HG02642 (cell line): Measurements from ENCODE around the gene FGFR2.

Experiments used
- ATAC-seq: cut with Tn5 transposase; IDR thresholded peaks from one replicate; pipeline ENCODE4 v1.9.1; 2021; ENCODE audit warnings: mild to moderate bottlenecking; ENCODE audit not compliant: unreplicated experiment, poor library complexity

Gene FGFR2

GRCh38 chr10:121611393-121612159, 13.3 kb upstream of the FGFR2 start:
- ATAC-seq = no peak

DNA sequence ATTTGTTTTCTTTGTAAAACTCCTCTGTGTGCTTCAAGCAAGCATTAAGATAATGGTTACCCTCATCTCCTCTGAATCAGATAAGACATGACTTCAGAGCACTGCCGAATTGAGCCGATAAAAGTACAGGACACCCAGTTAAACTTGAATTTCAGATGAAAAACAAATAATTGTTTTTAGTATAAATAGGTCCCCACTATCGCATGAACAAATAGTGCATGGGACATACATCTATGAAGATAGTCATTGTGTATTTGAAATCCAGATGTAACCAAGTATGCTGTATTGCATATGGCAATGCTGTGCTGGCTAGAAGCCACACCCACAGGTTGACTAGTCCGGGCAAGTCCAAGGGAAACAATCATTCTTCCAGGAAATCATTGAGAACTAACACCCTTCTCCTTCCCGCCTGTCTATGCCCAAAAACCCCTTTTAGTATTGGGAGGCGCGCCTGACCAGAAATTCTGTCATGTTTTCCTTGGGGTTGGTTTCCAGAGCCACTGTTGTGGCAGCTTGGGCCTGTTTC, 12.6 kb upstream of the FGFR2 start:
- ATAC-seq = no peak

DNA sequence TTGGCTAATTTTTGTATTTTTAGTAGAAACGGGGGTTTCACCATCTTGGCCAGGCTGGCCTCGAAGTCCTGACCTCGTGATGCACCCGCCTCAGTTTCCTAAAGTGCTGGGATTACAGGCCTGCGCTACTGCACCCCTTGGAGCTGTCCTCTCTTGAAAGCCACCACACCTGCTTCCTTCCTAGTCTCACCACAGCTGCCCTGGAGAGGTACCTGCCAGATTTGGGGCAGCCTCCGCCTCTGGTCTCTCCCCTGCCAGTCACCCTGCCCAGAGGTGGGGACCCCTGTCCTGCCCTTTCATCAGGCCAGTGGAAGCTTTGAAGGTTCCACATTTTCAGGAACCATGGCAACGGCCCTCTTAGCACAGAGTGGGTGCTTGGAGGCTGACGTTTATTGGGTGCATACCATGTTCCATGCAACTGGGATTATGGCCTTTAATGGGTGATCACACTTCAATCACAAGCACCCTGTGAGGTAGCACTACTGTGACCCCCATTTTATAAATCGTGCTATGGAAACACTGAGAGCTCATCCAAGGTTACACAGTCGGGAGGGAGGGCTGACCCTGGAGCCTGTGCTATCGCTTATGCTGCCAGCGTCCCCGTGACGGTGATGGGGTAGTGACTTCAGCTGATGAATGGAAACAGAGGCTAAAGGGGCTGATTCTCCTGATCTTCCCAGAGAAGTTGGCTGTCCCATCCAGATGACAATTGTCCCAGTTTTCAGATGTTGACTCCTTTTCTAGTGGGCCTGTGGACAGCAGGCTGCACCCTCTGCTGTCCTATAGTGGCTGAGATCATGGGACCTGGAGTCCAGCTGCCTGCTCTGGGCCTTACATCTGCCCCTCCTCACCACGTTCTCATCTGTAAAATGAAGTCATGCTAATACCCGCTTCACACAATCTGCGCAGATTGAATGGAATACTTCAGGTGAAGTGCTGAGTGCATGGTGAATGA, 11.5 kb upstream of the FGFR2 start:
- no peak for ATAC-seq

GRCh38 chr10:121608469-121609190, 10.4 kb upstream of the FGFR2 start:
- peak; percentile 62 for ATAC-seq

DNA sequence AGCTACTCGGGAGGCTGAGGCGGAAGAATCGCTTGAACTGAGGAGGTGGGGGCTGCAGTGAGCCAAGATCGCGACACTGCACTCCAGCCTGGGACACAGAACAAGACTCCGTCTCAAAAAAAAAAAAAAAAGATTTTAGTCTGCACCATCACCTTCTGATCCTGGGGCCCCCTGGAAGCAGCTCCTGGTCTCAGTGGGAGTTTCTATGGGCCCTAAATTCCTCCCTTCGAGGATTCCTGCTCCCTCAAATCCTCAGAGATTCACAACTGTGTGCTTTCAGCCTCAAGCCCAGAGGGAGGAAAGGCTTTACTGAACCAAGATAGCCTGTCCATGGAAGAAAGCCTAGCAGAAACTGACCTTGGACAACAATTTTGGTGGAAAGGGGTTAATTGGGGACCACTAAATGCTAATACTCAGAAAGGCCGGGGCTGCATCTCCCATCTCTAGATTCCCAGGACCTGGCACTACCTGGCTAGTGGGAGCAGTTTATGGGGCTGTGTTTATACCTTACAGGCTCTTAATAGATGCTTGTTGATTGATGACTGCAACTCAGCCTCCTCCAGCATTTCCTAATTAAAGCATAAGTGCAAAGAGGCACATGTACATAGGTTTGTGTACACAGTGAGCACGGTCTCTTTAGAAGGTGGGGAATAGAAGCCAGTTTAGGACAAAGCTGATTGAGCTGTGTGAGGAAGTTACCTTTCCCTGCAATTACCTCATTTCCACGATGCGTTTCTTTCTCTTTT, 9.2 kb upstream of the FGFR2 start:
- no peak for ATAC-seq

DNA sequence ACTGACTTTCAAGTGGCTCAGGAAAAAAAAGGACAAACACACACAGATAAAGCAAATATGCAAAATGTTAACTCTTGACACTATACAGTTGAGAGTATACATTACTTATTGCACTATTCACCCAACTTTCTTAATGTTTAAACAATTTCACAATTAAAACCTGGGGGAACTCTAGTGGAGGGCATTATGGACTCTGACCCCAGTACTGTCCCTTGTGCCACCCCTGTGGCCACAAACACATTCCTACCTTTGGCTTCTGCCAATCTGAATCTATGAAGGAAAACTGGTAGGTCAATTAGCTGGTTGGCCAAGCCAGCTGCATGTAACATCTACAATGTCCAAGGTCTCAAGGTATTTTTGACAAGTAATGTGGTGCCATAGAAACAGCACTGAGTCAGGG, 7.5 kb upstream of the FGFR2 start:
- ATAC-seq = no peak

- ATAC-seq = no peak
These were observed 3.2 kb upstream of the FGFR2 start for GRCh38 chr10:121601458-121601857.

- ATAC-seq = no peak
These were observed 2.4 kb upstream of the FGFR2 start for GRCh38 chr10:121600611-121601010.

DNA sequence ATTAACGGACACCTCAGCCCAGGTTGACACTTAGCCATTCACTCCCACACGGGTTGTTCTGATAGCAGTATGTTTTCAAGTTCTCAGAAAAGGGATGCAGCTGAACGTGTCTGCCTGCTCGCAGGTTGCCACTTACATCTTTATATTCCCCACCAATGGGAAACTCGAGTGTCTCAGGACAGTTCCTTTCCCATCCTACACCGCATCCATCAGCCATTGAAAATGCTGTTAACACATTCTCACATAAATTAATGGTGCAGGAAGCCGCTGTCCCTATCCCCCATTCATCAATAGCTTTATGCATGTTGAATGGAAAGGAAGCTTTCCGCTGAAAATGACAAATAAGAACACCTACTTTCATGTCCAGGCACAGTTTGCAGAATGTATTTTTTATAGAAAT, 1.7 kb upstream of the FGFR2 start:
- ATAC-seq = no peak

- no peak for ATAC-seq
These were observed 561 bp downstream of the FGFR2 start for GRCh38 chr10:121597504-121598262.

DNA sequence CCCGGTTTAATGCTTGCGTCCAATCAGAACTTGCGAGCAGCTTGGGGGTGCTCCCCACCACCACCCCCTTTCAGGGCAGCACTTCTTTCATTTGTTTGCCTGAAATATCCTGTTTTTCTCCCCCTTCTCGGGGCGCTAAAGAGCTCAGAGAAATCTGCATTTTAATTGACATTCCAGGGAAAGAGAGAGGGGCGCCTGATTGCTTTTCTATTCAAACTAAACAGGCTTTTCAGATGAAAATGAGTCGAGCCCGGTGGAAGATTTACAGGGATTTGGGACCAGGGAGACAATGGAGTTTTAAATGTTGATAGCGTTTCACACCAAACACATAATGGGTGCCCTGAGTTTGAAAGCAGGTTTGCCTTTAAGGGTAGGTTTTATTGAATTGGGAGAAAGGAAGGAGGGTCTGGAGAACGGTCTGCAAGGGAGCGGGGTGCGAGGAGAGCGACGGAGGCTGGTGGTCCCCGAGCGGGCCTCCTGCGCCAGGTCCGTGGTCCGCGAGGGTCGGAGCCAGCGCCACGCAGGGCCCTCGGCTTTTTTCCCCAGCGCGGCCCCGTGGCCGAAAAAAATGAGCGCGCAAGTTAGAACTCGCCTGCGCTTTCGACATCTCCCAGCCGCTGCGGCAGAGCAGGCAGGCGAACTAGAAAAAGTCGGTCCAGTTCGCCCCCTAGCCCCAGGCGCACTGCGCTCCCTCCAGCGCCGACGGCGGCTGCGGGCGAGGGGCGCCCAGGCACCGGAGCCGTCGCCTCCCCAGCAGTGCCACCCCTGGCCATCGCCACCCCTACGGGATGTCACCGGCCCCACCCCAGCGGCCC, 1.3 kb downstream of the FGFR2 start:
- ATAC-seq = no peak

DNA sequence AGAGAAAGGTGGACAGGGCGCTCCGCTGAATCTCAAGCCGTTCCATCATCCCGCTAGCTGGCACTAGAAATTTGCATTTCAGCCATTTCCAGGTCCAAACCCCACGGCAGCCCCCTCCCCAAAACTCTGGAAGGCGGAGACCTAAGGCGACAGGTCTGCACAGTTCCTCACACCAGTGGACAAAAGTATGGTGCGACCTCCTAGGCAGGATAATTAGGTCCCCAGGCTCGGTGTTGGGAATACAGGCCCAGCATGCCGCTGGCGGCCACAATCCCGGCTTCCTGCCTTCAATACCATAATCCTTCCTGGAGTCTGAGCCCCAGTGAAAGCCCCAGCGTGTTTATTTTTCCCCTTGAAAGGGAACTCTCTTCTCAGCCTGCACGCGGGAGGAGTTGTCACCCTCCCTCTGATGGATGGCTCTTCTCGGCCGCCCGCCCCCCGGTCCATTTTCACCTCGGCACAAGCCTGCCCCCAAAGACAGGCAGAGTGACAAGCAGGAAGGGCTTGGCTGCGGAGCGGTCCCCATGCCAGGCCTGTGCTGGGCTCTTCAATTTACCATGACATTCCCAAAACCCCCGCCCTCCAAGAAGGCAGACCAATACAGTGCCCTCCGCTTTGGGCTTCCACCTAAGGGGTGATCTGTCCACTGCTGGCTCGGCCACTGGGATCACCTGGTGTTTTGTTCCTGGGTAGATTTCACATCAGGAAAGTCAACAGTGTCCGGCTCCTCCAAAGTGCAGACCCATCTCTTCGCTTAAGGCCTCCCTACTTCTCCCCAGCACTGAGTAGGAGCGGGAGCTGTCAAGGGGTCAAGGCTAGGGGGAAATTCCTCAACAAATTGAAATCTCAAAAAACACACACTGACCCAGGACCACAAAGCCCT, 2.2 kb downstream of the FGFR2 start:
- ATAC-seq = no peak

GRCh38 chr10:121595351-121595805, 2.9 kb downstream of the FGFR2 start:
- ATAC-seq = no peak

GRCh38 chr10:121594623-121595350, 3.5 kb downstream of the FGFR2 start:
- ATAC-seq = no peak

- no peak for ATAC-seq
These were observed 4.2 kb downstream of the FGFR2 start for GRCh38 chr10:121594076-121594475.

DNA sequence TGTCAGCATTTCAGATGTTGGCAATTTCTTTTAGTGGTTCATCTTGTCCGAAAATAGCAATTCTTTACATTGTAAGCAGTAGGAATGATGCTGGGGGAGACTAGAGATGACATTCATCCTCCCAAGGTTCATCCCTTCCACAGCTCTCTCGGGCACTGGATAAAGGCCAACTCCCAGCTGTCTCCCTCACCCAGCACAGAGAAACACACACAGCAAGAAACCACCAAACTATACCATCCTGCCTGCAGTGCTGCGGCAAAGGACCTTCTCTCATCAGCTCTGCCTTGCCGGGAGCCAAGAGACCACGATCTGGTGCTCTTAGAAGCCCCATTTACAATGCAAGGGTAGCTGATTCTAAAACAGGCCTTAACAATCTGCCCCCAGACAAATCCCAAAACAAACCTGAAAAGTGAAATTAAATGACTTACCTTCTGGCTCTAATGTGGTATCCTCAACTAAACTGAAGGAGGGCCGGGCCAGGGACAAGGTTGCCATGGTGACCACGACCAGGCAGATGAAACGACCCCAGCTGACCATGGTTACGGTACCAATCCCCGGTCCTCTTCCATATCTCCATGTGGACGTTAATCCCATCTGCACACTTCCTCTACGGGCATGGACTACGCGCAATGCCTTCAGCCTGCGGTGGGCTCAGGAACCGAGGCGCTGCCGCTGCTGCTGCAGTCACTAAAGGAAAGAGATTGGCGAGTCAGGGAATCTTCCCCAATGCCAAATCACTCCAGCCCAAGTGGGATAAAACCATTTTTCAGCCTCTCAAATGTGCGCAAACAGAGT, 4.8 kb downstream of the FGFR2 start:
- no peak for ATAC-seq
